CD4-positive, alpha-beta T cell treated with Interferon alpha-2 for 1 hour (primary cell): ENCODE data around the gene APLP2.
A peak's percentile ranks its signal among the peaks of the same experiment; 100 is the strongest.
"Not testable (repeated sequence)": the region's sequence is repeated elsewhere in the genome, so short reads cannot be mapped to it uniquely, and the experiment has no call there.

Experiments
- DNase-seq, 2 donors: peaks; one replicate each; pipeline ENCODE4 v3.0.0-alpha.2; 2020 to 2022

APLP2 gene

DNA sequence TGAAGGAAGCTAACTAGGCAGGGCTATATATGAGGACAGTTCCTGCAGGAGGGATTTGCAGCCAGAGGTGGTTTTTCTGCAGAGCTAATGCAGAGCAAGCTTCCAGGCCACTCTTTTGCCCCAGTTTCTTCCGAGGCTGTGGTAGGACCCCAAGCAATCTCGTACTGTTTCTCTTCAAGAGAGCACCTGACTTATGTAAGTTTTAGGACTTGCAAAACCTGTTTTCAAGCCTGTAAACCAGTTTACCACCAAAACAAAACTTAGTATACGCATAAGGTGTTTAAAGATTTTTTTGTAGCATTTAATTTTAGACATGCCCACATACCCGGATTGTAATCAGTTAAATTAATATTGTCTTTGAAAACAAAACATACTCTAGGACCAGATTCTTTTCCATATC is 7.7 kb upstream of the APLP2 start:
- DNase-seq: no peak

GRCh38 chr11:130063451-130063850 is 6.2 kb upstream of the APLP2 start:
- DNase-seq: no peak

DNA sequence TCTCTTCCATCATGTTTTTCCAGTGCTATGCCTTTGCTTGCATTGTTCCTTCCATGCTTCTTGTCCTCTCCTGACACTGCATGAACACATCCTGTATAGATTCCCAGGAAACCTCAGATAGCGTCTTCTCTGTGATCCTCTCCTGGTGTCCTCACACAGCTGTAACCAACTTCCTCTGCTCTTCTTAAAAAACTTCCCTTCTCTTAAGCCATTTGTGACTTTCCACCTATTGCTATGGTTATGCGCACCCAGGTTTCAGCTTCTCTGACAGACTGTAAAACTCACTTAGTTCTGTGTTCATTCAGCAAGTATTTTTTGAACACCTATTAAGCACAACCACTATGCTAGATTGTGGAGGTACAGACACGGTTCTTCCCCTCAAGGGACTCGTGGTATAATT is 5.1 kb upstream of the APLP2 start:
- no peak for DNase-seq

DNA sequence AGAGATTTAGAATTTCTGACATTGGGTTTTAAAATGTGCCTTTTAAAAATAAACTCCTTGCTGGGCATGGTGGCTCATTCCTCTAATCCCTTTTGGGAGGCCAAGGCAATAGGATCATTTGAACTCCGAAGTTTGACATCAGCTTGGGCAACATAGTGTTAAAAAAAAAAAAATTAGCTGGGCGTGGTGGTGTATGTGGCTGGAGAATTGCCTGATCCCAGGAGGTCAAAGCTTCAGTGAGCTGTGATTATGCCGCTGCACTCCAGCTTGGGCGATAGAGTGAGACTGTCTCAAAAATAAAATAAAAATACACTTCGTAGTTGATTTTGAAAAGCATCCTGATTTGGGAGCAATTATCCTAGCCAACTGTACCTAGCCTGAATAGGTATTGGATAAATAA is 3.4 kb upstream of the APLP2 start:
- no peak for DNase-seq

GRCh38 chr11:130068546-130068985 is 1.1 kb upstream of the APLP2 start:
- DNase-seq: no peak

- peak; percentile 40 to 78 for DNase-seq
Measured at GRCh38 chr11:130068986-130069658, 572 bp upstream of the APLP2 start.

DNA sequence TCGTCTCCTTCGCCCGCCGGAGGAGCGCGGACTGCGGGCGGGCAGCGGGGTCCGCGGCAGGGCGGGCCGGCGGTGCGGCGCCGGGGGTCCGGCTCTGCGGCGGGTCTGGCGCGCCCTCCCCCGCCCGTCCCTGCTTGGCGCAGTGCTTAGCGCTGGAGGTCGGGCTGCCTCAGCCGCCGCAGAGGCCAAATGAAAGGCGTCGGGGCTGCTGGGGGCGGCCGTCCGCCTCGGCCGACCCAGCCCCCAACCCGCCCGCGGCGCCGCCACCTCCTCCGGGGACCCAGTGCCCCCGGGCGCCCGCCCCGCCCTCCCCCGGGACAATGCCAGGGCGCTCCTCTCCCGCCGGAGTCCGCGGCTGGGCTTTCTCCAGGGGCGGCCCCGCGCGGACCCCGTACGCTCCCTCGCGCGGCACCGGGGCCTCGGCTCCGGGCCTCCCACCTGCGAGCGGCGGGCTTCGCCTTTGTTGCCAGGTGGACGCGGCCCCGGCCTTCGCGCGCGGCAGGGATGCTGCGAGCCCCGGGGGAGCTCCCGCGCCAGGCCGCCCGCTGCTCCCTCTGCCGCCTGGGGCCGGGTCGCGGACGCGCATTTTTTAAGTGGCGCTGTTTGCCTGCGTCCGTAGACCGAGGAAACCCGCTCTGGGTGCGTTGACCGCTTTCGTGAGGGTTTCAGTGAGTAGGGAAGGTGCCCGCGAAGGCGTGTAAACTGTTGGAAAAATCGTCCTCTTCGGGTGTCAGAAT is 583 bp downstream of the APLP2 start:
- peak; percentile 20 to 55 for DNase-seq

DNA sequence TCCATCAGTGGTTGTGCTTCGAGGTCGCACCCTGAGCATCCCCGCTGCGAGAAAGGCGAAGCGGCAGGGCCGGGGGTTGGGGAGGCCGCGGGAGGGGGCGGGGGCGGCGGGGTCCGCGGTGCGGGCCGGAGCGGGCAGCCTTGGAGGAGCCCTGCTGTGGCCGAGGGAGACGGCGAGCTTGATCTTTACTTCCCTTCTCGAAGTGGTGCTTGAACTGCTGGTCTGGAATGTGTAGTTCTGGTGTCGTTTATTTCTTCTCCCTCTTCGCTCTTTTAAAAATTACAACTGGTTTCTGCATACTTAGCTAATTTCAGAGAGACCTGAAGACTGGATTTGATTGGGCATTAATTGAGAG is 1.1 kb downstream of the APLP2 start:
- no peak for DNase-seq

DNA sequence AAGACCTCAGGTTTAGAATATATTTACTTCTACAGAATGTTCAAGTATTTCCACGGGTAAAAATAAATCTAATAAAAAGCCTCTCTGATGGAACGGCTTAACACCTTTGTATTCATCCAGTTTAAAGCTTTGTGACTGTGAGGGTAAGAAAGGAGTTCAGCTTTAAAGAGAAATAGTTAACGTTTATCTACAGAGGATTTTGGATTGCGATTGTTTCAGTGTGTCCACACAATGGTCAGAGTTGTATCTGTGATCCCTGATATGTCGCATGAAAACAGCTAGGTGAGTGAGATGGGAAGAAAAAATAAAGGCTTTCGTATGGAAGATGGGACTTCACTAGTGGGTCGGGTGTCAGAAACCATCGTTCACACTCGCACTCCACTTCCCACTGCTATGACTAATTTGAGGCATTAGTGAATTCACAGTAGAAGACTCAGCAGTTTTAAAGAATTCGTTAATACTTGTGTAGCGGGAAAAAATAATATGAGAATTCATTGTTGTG is 1.6 kb downstream of the APLP2 start:
- DNase-seq: no peak

- DNase-seq: no peak
Measured at GRCh38 chr11:130074736-130075135, 5.0 kb downstream of the APLP2 start.

- DNase-seq: no peak
Measured at GRCh38 chr11:130076778-130077481, 7.2 kb downstream of the APLP2 start.

DNA sequence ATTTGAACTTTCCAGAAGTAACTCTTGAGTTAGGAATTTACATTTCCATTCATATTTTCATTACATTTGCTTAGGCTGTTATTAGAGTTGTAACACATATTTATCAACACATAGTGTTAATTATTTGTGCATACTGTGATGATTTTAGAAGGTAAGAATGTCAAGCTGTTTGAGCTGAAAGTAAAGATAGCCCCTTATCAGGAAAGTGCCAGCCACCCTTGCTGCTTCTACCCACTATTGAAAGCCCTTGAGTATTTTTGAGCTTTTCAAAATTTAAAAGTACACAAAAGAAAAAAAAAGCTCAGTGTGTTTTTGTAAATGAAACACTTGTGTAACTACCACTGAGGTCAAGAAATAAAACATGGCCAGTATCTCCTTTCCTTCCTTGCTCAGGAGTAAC is 8.0 kb downstream of the APLP2 start:
- no peak for DNase-seq

DNA sequence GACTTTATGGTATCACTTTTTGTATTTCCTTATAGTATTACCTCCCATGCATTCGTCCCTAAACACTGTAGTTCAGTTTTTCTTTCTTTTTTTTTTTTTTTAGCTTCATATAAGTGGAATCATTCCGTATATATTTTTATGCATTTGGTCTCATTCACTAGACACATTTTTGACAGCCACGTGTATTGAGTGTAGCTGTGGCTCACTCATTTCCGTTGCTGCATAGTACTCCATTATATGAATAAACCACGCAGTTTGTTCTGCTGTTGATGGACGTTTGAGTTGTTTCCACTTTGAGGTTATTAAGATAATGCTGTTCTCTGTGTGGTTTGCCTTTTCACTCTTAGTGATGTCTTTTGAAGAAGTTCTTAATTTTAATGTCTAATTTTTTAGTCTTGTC is 8.4 kb downstream of the APLP2 start:
- no peak for DNase-seq

DNA sequence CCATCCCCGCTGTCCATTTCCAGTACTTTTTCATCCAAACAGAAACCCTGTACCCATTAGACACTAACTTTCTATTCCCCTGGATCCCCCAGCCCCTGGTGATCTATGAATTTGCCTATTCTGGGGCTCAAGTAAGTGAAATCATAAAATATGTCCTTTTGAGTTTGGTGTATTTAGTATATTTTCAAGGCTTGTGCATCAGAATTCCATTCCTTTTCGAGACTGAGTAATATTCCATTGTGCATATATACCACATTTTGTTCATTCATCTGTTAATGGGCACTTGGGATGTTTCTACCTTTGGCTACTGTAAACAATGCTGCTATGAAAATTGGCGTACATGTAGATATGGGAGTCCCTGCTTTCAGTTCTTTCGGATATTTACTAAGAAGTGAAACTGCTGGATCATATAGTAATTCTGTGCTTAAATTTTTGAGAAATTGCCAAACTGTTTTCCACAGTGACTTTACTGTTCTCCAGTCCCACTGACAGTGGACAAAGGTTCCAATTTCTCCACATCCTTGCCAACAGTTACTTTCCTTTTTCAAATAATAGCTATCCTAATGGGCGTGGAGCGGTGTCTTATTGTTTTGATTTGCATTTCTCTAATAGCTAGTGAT is 16.1 kb downstream of the APLP2 start:
- DNase-seq: no peak

DNA sequence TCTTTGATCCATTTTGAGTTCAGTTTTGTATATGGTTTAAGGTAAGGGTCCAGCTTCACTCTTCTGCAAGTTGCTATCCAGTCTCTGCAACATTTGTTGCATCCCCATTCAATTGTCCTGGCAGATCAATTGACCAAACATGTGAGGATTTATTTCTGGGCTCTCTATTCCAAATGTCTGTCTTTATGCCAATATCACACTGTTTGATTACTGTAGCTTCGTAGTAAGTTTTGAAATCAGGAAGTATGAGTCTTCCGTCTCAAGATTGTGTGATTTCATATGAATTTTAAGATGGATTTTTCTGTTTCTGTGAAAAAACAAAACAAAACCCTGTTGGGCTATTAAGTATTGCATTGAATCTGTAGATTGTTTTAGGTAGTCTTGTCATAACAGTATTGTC is 17.0 kb downstream of the APLP2 start:
- no peak for DNase-seq

- no peak for DNase-seq
Measured at GRCh38 chr11:130087294-130087926, 17.7 kb downstream of the APLP2 start.

DNA sequence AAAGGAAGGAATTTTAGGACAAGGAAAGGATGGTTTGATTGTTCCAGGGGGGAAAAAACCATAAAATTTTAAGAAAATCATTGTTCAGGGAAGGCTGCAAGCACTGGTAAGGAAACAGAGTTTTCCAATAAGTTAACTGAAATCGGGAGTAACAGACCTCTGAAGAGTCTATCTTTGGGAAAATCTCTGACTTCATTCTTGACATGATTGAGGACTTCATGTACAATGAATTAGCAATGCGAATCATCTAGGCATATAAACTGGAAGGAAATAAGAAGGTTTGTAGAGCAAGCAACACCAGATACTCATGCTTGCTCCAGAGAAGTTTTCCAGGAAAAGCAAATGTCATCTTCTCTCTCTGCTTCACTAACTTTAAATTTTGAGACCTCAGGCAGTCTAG is 18.5 kb downstream of the APLP2 start:
- DNase-seq: no peak

- DNase-seq: no peak
Measured at GRCh38 chr11:130088919-130089673, 19.4 kb downstream of the APLP2 start.

GRCh38 chr11:130089674-130090073 is 20.0 kb downstream of the APLP2 start:
- no peak for DNase-seq

GRCh38 chr11:130090517-130090916 is 20.8 kb downstream of the APLP2 start:
- not testable (repeated sequence) for DNase-seq

DNA sequence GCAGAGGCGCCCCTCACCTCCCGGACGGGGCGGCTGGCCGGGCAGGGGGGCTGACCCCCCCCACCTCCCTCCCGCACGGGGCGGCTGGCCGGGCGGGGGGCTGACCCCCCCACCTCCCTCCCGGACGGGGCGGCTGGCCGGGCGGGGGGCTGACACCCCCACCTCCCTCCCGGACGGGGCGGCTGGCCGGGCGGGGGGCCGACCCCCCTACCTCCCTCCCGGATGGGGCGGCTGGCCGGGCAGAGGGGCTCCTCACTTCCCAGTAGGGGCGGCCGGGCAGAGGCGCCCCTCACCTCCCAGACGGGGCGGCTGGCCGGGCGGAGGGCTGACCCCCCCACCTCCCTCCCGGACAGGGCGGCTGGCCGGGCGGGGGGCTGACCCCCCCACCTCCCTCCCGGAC is 21.5 kb downstream of the APLP2 start:
- not testable (repeated sequence) for DNase-seq

- DNase-seq: no peak
Measured at GRCh38 chr11:130092661-130093060, 23.0 kb downstream of the APLP2 start.
